Lung (tissue), 12 donors: ENCODE measurements around the gene FNDC10. TPM values are rescaled to one million over a fixed set of nuclear protein-coding genes. Genes with fewer than 3 reads are reported as not detected.

Experiments used
- ATAC-seq: fragments of 200-7000 bp; cut with Tn5 transposase; one replicate; pipeline ENCODE4 v1.9.1; 2020; ENCODE audit warnings: moderate number of reproducible peaks; ENCODE audit not compliant: insufficient read depth, low FRiP score
- DNase-seq, 3 donors: peaks; one replicate each; pipeline ENCODE4 v3.0.0-alpha.2; 2013 to 2017
- H3K27ac ChIP-seq, 2 donors: one replicate each; pipeline ENCODE4 v1.5.1; 2013; ENCODE audit warnings: mild to moderate bottlenecking in 2 of 2, moderate library complexity in 2 of 2, control low read depth in 1 of 2, inconsistent platforms in 1 of 2, low read depth in 1 of 2, low read length in 1 of 2
- H3K27me3 ChIP-seq, 3 donors: one replicate each; pipeline ENCODE4 v1.5.1; 2013; ENCODE audit warnings: low read length in 2 of 3; ENCODE audit not compliant: control insufficient read depth in 3 of 3, insufficient read depth in 3 of 3
- H3K36me3 ChIP-seq, 4 donors: one replicate each; pipeline ENCODE4 v1.5.1; 2013; ENCODE audit warnings: low read length in 4 of 4, mild to moderate bottlenecking in 1 of 4, moderate library complexity in 1 of 4; ENCODE audit not compliant: control insufficient read depth in 4 of 4, insufficient read depth in 4 of 4
- H3K4me1 ChIP-seq, 5 donors: one replicate each; pipeline ENCODE4 v1.5.1; 2013; ENCODE audit warnings: low read length in 5 of 5, mild to moderate bottlenecking in 2 of 5, moderate library complexity in 1 of 5; ENCODE audit not compliant: control insufficient read depth in 5 of 5, insufficient read depth in 5 of 5
- H3K4me3 ChIP-seq: one replicate; pipeline ENCODE4 v1.5.1; 2013; ENCODE audit warnings: mild to moderate bottlenecking, control low read depth, moderate library complexity
- H3K9ac ChIP-seq, 2 donors: one replicate each; pipeline ENCODE4 v1.5.1; 2013; ENCODE audit warnings: low read length in 2 of 2, control low read depth in 1 of 2; ENCODE audit not compliant: insufficient read depth in 1 of 2
- H3K9me3 ChIP-seq, 4 donors: one replicate each; pipeline ENCODE4 v1.5.1; 2013; ENCODE audit warnings: low read length in 3 of 4, mild to moderate bottlenecking in 1 of 4, moderate library complexity in 1 of 4; ENCODE audit not compliant: control insufficient read depth in 4 of 4, insufficient read depth in 3 of 4
- CTCF ChIP-seq: IDR thresholded peaks from 2 replicates; pipeline ENCODE4 v1.5.1; 2012; ENCODE audit warnings: mild to moderate bottlenecking; ENCODE audit errors: control extremely low read depth, extremely low read depth
- whole genome bisulfite sequencing, 2 donors: extraction: QIAGEN DNeasy Blood & Tissue Kit; methylation state at CpG; one replicate each; pipeline ENCODE4 v1.1.7; 2013; 5-methylcytosine and 5-hydroxymethylcytosine counted together
- polyA plus RNA-seq, 2 donors: library from polyadenylated mRNA; stranded (reverse); fragments of 200-250 nt; gene quantifications; one replicate each; pipeline ENCODE4 v1.2.1, GENCODE V29; 2013
- total RNA-seq, 2 donors: library from RNA; depleted of rRNA in 1 of 2; stranded (reverse); fragments of >200 nt in 1 of 2; gene quantifications; one replicate each; pipeline ENCODE4 v1.2.1, GENCODE V29; 2014 to 2021
- donor health status: control.
- donor health status: control.
- donor health status: Bipolar disorder and iron deficiency.
- donor health status: healthy.
- donor health status: DM: yes; HTN: yes; CAD: no.

The FNDC10 gene
- total and polyA plus RNA-seq, 4 donors = 0.40 to 12.8 (median 6.6) TPM

DNA sequence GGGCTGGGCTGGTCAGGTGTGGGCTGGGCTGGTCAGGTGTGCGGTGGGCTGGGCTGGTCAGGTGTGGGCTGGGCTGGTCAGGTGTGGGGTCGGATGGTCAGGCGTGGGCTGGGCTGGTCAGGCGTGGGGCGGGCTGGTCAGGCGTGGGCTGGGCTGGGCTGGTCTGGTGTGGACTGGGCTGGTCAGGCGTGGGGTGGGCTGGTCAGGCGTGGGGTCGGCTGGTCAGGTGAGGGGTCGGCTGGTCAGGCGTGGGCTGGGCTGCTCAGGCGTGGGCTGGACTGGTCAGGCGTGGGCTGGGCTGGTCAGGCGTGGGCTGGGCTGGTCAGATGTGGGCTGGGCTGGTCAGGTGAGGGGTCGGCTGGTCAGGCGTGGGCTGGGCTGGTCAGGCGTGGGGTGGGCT is 5.8 kb upstream of the FNDC10 start:
- no peak for DNase-seq
- H3K9me3 ChIP-seq = no peaks in the 10 kb centered on the region
- H3K9ac ChIP-seq = no peak overlapping the region

GRCh38 chr1:1605034-1605591 is 5.2 kb upstream of the FNDC10 start:
- Histone ChIP-seq H3K4me1 (peaks cover 0 to 7% (median 0%) of the 10 kb centered on the region in 5 donors), H3K36me3 (no peaks in the 10 kb centered on the region), H3K9me3 (no peaks in the 10 kb centered on the region), H3K27me3 (peaks cover 0 to 17% (median 6%) of the 10 kb centered on the region in 3 donors), H3K27ac (no peak overlapping the region), H3K9ac (no peak overlapping the region), H3K4me3 (no peak overlapping the region)
- TF ChIP-seq CTCF = no peak
- 81 to 90% methylated on average over 14 of the region's 14 CpGs for WGBS, 2 donors
- DNase-seq (no peak), ATAC-seq (no peak)

More for the DNA sequence above, 5.8 kb upstream of the FNDC10 start:
- H3K36me3 ChIP-seq = no peaks in the 10 kb centered on the region
- peaks cover 0 to 11% (median 3%) of the 10 kb centered on the region in 3 donors for H3K27me3 ChIP-seq
- peaks cover 0 to 1% (median 0%) of the 10 kb centered on the region in 5 donors for H3K4me1 ChIP-seq
- no peak overlapping the region for H3K27ac ChIP-seq
- no peak for TF ChIP-seq CTCF
- no peak for ATAC-seq
- WGBS, 2 donors = 92 to 97% methylated on average over 17 of the region's 17 CpGs
- H3K4me3 ChIP-seq = no peak overlapping the region

DNA sequence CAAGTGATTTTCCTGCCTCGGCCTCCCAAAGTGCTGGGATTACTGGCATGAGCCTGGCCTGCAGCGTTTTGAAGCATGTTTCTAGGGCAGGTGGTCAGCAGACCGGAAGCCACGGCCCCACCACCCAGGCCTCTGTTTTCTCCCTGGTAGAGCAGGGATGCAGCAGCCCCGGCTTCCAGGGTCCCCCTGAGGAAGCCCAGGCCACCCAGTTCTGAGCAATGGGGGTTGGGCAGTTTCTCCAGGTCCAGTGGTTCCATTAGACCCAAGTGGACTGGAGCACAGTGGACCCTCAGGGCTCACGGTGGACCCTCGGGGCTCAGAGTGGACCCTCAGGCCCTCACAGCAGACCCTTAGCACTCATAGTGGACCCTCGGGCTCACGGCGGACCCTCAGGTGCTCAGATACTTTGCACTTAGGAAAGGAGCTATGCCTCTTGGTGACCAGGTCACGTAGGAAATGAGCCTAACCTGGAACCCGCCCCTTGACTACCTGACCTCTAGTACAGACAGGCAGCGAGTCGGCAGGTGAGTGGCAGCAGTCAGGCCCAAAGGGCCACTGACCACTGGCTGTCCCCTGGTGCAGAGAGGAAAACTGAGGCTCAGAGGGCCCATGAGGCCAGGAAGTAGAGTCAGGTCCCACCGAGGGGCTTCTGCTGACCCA is 4.6 kb upstream of the FNDC10 start:
- 84 to 89% methylated on average over 15 of the region's 15 CpGs for WGBS, 2 donors
- H3K27me3 ChIP-seq = peaks cover 0 to 17% (median 6%) of the 10 kb centered on the region in 3 donors
- no peak for DNase-seq
- ATAC-seq = no peak
- H3K27ac ChIP-seq = no peak overlapping the region
- no peak for TF ChIP-seq CTCF
- no peak overlapping the region for H3K4me3 ChIP-seq
- peaks cover 0 to 8% (median 0%) of the 10 kb centered on the region in 5 donors for H3K4me1 ChIP-seq
- H3K9ac ChIP-seq = no peak overlapping the region
- no peaks in the 10 kb centered on the region for H3K9me3 ChIP-seq
- H3K36me3 ChIP-seq = no peaks in the 10 kb centered on the region
